ENCODE data around the gene GLTPD2. TPM values are rescaled to one million over a fixed set of nuclear protein-coding genes. Genes with fewer than 3 reads are reported as not detected.

GLTPD2 gene
- total and polyA plus RNA-seq, 2 donors (not counting 1 experiment from before 2014, with no cell fraction given), result not detected

- CTCF ChIA-PET, result interaction anchor here (0.6 to 1.1 kb wide), 2 partner anchors 14 to 294 kb away, joined by 3 read pairs; no protein-coding TSS in a partner anchor
- Histone ChIP-seq H3K36me3 (replicated peaks in 1 of 2; ENCODE audit: control extremely low read depth in 1 of 2, control insufficient read depth in 1 of 2, extremely low read depth in 1 of 2, insufficient read depth in 2 of 2, low read length in 1 of 2) (no peaks in the 10 kb centered on the region), H3K9me3 (ENCODE audit: control extremely low read depth in 1 of 3, control insufficient read depth in 2 of 3, insufficient read depth in 1 of 3, low read length in 2 of 3) (no peaks in the 10 kb centered on the region), H3K79me2 (ENCODE audit: control insufficient read depth, insufficient read depth, low read length) (no peaks in the 10 kb centered on the region), H2AFZ (ENCODE audit: insufficient read depth, low read depth, low read length, poor library complexity, severe bottlenecking) (no peak overlapping the region), H4K20me1 (ENCODE audit: control insufficient read depth, insufficient read depth, low read length, poor library complexity, severe bottlenecking) (no peaks in the 10 kb centered on the region), H3K4me1 (ENCODE audit: control insufficient read depth in 2 of 2, insufficient read depth in 2 of 2, low read length in 2 of 2) (peaks cover 4 to 6% of the 10 kb centered on the region in 2 donors), H3K9ac (ENCODE audit: low read length) (no peak overlapping the region), H3K27ac (ENCODE audit: low read length in 2 of 2) (no peak overlapping the region), H3K27me3 (replicated peaks in 1 of 4; ENCODE audit: control extremely low read depth in 1 of 4, control insufficient read depth in 3 of 4, insufficient read depth in 4 of 4, low read length in 3 of 4) (peaks cover 0 to 4% (median 0%) of the 10 kb centered on the region in 4 experiments), H3K4me2 (replicated peaks; ENCODE audit: low read depth, low read length, poor library complexity, severe bottlenecking) (no peak overlapping the region), H3K4me3 (ENCODE audit: control extremely low read depth in 1 of 5, extremely low read depth in 1 of 5, insufficient read depth in 1 of 5, low read depth in 2 of 5, low read length in 4 of 5) (no peak overlapping the region)
- POLR2A ChIA-PET, result interaction anchor here (1.2 kb wide), 1 partner anchor 9 kb away, joined by 5 read pairs; no protein-coding TSS in a partner anchor
- WGBS (ENCODE audit: insufficient coverage), result 100% methylated on average over 1 of the region's 2 CpGs
- no peak overlapping the region for H3K27ac Mint-ChIP-seq
- DNase-seq (no peak), ATAC-seq (ENCODE audit: low read depth) (no peak)
- H3K27me3 Mint-ChIP-seq, result peaks cover 6% of the 10 kb centered on the region
- H3K4me1 Mint-ChIP-seq, result peaks cover 5% of the 10 kb centered on the region
- H3K9me3 Mint-ChIP-seq (ENCODE audit: insufficient read depth), result no peaks in the 10 kb centered on the region
- intact Hi-C loops (cut with micrococcal nuclease), result no loop called here
- no peak overlapping the region for H3K4me3 Mint-ChIP-seq
- TF ChIP-seq CTCF (IDR thresholded peaks at IDR 0.05), result no peak
- no peak for TF ChIP-seq EZH2 (IDR thresholded peaks at IDR 0.05; ENCODE audit: borderline replicate concordance, insufficient read depth, low read depth, low read length, poor library complexity, severe bottlenecking)
These were observed 19.1 kb upstream of the GLTPD2 start for GRCh38 chr17:4769628-4770027.

- POLR2A ChIA-PET, result no interaction called here
- WGBS (ENCODE audit: insufficient coverage), result 72% methylated on average over 11 of the region's 13 CpGs
These were observed 17.1 kb upstream of the GLTPD2 start, which contains the start of gene TM4SF5 for GRCh38 chr17:4771519-4772234. TSS of gene TM4SF5 (plus strand) at chr17:4771886. CDS start at chr17:4771923, 37 bp downstream.

More at GRCh38 chr17:4771519-4772234, 17.1 kb upstream of the GLTPD2 start, which contains the start of gene TM4SF5:
- Histone ChIP-seq H3K9me3 (ENCODE audit: control extremely low read depth in 1 of 3, control insufficient read depth in 2 of 3, insufficient read depth in 1 of 3, low read length in 2 of 3) (no peaks in the 10 kb centered on the region), H3K9ac (ENCODE audit: low read length) (no peak within 1 kb of the TSS), H2AFZ (ENCODE audit: insufficient read depth, low read depth, low read length, poor library complexity, severe bottlenecking) (no peak within 1 kb of the TSS), H3K36me3 (replicated peaks in 1 of 2; ENCODE audit: control extremely low read depth in 1 of 2, control insufficient read depth in 1 of 2, extremely low read depth in 1 of 2, insufficient read depth in 2 of 2, low read length in 1 of 2) (no peaks in the 10 kb centered on the region), H3K4me3 (ENCODE audit: control extremely low read depth in 1 of 5, extremely low read depth in 1 of 5, insufficient read depth in 1 of 5, low read depth in 2 of 5, low read length in 4 of 5) (no peak within 1 kb of the TSS), H4K20me1 (ENCODE audit: control insufficient read depth, insufficient read depth, low read length, poor library complexity, severe bottlenecking) (no peaks in the 10 kb centered on the region), H3K27me3 (replicated peaks in 1 of 4; ENCODE audit: control extremely low read depth in 1 of 4, control insufficient read depth in 3 of 4, insufficient read depth in 4 of 4, low read length in 3 of 4) (peaks cover 0 to 4% (median 0%) of the 10 kb centered on the region in 4 experiments), H3K4me2 (replicated peaks; ENCODE audit: low read depth, low read length, poor library complexity, severe bottlenecking) (no peak within 1 kb of the TSS), H3K4me1 (ENCODE audit: control insufficient read depth in 2 of 2, insufficient read depth in 2 of 2, low read length in 2 of 2) (peaks cover 3 to 10% of the 10 kb centered on the region in 2 donors), H3K27ac (ENCODE audit: low read length in 2 of 2) (no peak within 1 kb of the TSS), H3K79me2 (ENCODE audit: control insufficient read depth, insufficient read depth, low read length) (no peaks in the 10 kb centered on the region)
- H3K4me3 Mint-ChIP-seq, result no peak within 1 kb of the TSS
- intact Hi-C loops (cut with micrococcal nuclease), result no loop called here
- H3K9me3 Mint-ChIP-seq (ENCODE audit: insufficient read depth), result no peaks in the 10 kb centered on the region
- TF ChIP-seq CTCF (IDR thresholded peaks at IDR 0.05), result no peak
- TF ChIP-seq EZH2 (IDR thresholded peaks at IDR 0.05; ENCODE audit: borderline replicate concordance, insufficient read depth, low read depth, low read length, poor library complexity, severe bottlenecking), result no peak
- no peak for ATAC-seq (ENCODE audit: low read depth)
- peaks cover 10% of the 10 kb centered on the region for H3K27me3 Mint-ChIP-seq
- peaks cover 9% of the 10 kb centered on the region for H3K4me1 Mint-ChIP-seq
- no peak within 1 kb of the TSS for H3K27ac Mint-ChIP-seq
- DNase-seq, result no peak
- CTCF ChIA-PET, result interaction anchor here (1.4 kb wide), 1 partner anchor 23 kb away, joined by 4 read pairs; no protein-coding TSS in a partner anchor
